NCI-H1694 treated with DMSO at 0.1 percent for 48 hours (cell line): ENCODE results near the gene UNC79.
A peak's percentile ranks its signal among the peaks of the same experiment; 100 is the strongest.
"Not testable (repeated sequence)": the region's sequence is repeated elsewhere in the genome, so short reads cannot be mapped to it uniquely, and the experiment has no call there.

Source experiments
- DNase-seq: peaks from one replicate; lab custom pipeline; 2025; lab: John Stamatoyannopoulos, UW

UNC79 gene

GRCh38 chr14:93430315-93431035, at the start of gene UNC79:
UNC79 (plus strand) TSS chr14:93430939; CDS start chr14:93431030, 91 bp downstream.
- peak; percentile 87 for DNase-seq

GRCh38 chr14:93381644-93382043, 49.1 kb upstream of the UNC79 start:
- no peak for DNase-seq

GRCh38 chr14:93384256-93384655, 46.5 kb upstream of the UNC79 start:
- DNase-seq, result not testable (repeated sequence)

- no peak for DNase-seq
Observed at GRCh38 chr14:93395231-93395630, 35.5 kb upstream of the UNC79 start.

- no peak for DNase-seq
Observed at GRCh38 chr14:93396456-93396855, 34.3 kb upstream of the UNC79 start.

GRCh38 chr14:93398491-93398890, 32.2 kb upstream of the UNC79 start:
- DNase-seq, result no peak

- DNase-seq, result no peak
Observed at GRCh38 chr14:93402951-93403350, 27.8 kb upstream of the UNC79 start.

GRCh38 chr14:93410021-93410420, 20.7 kb upstream of the UNC79 start:
- DNase-seq, result no peak

- DNase-seq, result no peak
Observed at GRCh38 chr14:93410893-93411292, 19.8 kb upstream of the UNC79 start.

GRCh38 chr14:93425136-93425535, 5.6 kb upstream of the UNC79 start:
- DNase-seq, result not testable (repeated sequence)

- no peak for DNase-seq
Observed at GRCh38 chr14:93426750-93427149, 4.0 kb upstream of the UNC79 start.

- peak; percentile 96 for DNase-seq
Observed at GRCh38 chr14:93431036-93431670, 414 bp downstream of the UNC79 start.

GRCh38 chr14:93454224-93454623, 23.5 kb downstream of the UNC79 start:
- no peak for DNase-seq

- DNase-seq, result no peak
Observed at GRCh38 chr14:93456356-93456755, 25.6 kb downstream of the UNC79 start.

- DNase-seq, result no peak
Observed at GRCh38 chr14:93458234-93458633, 27.5 kb downstream of the UNC79 start.

GRCh38 chr14:93462479-93462878, 31.7 kb downstream of the UNC79 start:
- no peak for DNase-seq

GRCh38 chr14:93464271-93464670, 33.5 kb downstream of the UNC79 start:
- DNase-seq, result no peak

GRCh38 chr14:93475471-93475870, 44.7 kb downstream of the UNC79 start:
- no peak for DNase-seq

GRCh38 chr14:93476305-93476704, 45.6 kb downstream of the UNC79 start:
- DNase-seq, result no peak

- not testable (repeated sequence) for DNase-seq
Observed at GRCh38 chr14:93479074-93479473, 48.3 kb downstream of the UNC79 start.

- no peak for DNase-seq
Observed at GRCh38 chr14:93480867-93481266, 50.1 kb downstream of the UNC79 start.

GRCh38 chr14:93481758-93482157, 51.0 kb downstream of the UNC79 start:
- DNase-seq, result no peak

GRCh38 chr14:93490001-93490400, 59.3 kb downstream of the UNC79 start:
- DNase-seq, result no peak

- DNase-seq, result no peak
Observed at GRCh38 chr14:93493054-93493453, 62.3 kb downstream of the UNC79 start.
